Stimulated activated CD4-positive, alpha-beta T cell treated with anti-CD3 and anti-CD28 coated beads, Interleukin-12 subunit alpha, Interleukin-12 subunit beta, amount 100 ng/mL, for 48 hours (primary cell): Measurements from ENCODE around the gene POLR3B.

ENCODE experiments used
- DNase-seq, 3 donors: peaks; one replicate each; pipeline ENCODE4 v3.0.0-alpha.2; 2020; ENCODE audit warnings: low read depth in 2 of 3, low spot score in 1 of 3

POLR3B gene

GRCh38 chr12:106551410-106551809 is 193.9 kb downstream of the POLR3B start:
- DNase-seq = no peak

- DNase-seq = no peak
Measured at GRCh38 chr12:106552228-106552627, 194.7 kb downstream of the POLR3B start.
